HepG2 (cell line): Measurements from ENCODE around the gene CLPSL2. TPM values are rescaled to one million over a fixed set of nuclear protein-coding genes. Genes with fewer than 3 reads are reported as not detected.

Experiments
- ARHGAP35 ChIP-seq: sonication (generic); formaldehyde crosslinking; IDR thresholded peaks from 2 replicates; pipeline ENCODE4 v1.9.0; 2022; ENCODE audit warnings: mild to moderate bottlenecking, inconsistent platforms, moderate library complexity, missing genetic modification reagents, borderline replicate concordance
- ATF7 ChIP-seq, 2 experiments: fragments of 450-650 bp in 1 of 2; sonication (generic) in 1 of 2; formaldehyde crosslinking in 1 of 2; IDR thresholded peaks; 2 replicates each; pipeline versions ENCODE4 v1.4.0 to v1.6.1; 2016 to 2020; ENCODE audit warnings: antibody characterized with exemption in 1 of 2, mild to moderate bottlenecking in 1 of 2, missing genetic modification reagents in 1 of 2
- HDAC2 ChIP-seq: sonication (generic); formaldehyde crosslinking; IDR thresholded peaks from 2 replicates; pipeline ENCODE4 v1.4.0; 2020; ENCODE audit warnings: missing genetic modification reagents
- KLF9 ChIP-seq: IDR thresholded peaks from 2 replicates; pipeline ENCODE4 v1.6.1; 2016; ENCODE audit warnings: low read depth
- MAF1 ChIP-seq: sonication (generic); formaldehyde crosslinking; IDR thresholded peaks from 2 replicates; pipeline ENCODE4 v1.5.0; 2020; ENCODE audit warnings: missing genetic modification reagents, borderline replicate concordance
- MEIS1 ChIP-seq: sonication (generic); formaldehyde crosslinking; IDR thresholded peaks from 2 replicates; pipeline ENCODE4 v1.9.0; 2021; ENCODE audit warnings: mild to moderate bottlenecking, missing genetic modification reagents, moderate library complexity, borderline replicate concordance
- MXD4 ChIP-seq: IDR thresholded peaks from 2 replicates; pipeline ENCODE4 v1.6.1; 2016; ENCODE audit warnings: mild to moderate bottlenecking, missing biosample characterization, missing genetic modification reagents
- NFATC3 ChIP-seq: sonication (generic); formaldehyde crosslinking; IDR thresholded peaks from 2 replicates; pipeline ENCODE4 v1.5.1; 2020; ENCODE audit warnings: mild to moderate bottlenecking, missing genetic modification reagents
- NKX3-1 ChIP-seq: sonication (generic); formaldehyde crosslinking; IDR thresholded peaks from 2 replicates; pipeline ENCODE4 v1.5.0; 2020; ENCODE audit warnings: missing genetic modification reagents
- PAX8 ChIP-seq: sonication (generic); formaldehyde crosslinking; IDR thresholded peaks from 2 replicates; pipeline ENCODE4 v1.8.0; 2022; ENCODE audit warnings: mild to moderate bottlenecking, missing genetic modification reagents, borderline replicate concordance
- PCBP1 ChIP-seq: fragments of 200-400 bp; formaldehyde crosslinking; IDR thresholded peaks from 2 replicates; pipeline ENCODE4 v1.6.1; 2017; ENCODE audit warnings: mild to moderate bottlenecking, low read depth, low read length, borderline replicate concordance
- PITX1 ChIP-seq: sonication (generic); formaldehyde crosslinking; IDR thresholded peaks from 2 replicates; pipeline ENCODE4 v1.5.1; 2020; ENCODE audit warnings: mild to moderate bottlenecking, missing genetic modification reagents
- POLR2AphosphoS2 ChIP-seq: IDR thresholded peaks from 2 replicates; pipeline ENCODE4 v1.6.1; 2011; ENCODE audit warnings: low read depth, low read length, improper control_type of control experiment
- RFX1 ChIP-seq: fragments of 450-650 bp; IDR thresholded peaks from 2 replicates; pipeline ENCODE4 v1.6.1; 2017
- RFX5 ChIP-seq: IDR thresholded peaks from 2 replicates; pipeline ENCODE4 v1.6.1; 2011; ENCODE audit warnings: low read depth, low read length, improper control_type of control experiment
- SNAI1 ChIP-seq: sonication (generic); formaldehyde crosslinking; IDR thresholded peaks from 2 replicates; pipeline ENCODE4 v1.5.0; 2020; ENCODE audit warnings: mild to moderate bottlenecking, missing genetic modification reagents, borderline replicate concordance
- SOX6 ChIP-seq, 2 experiments: fragments of 450-650 bp in 1 of 2; sonication (generic) in 1 of 2; formaldehyde crosslinking in 1 of 2; IDR thresholded peaks; 2 replicates each; pipeline versions ENCODE4 v1.4.0 to v1.6.1; 2017 to 2020; ENCODE audit warnings: antibody characterized with exemption in 1 of 2, mild to moderate bottlenecking in 1 of 2, missing genetic modification reagents in 1 of 2
- SPEN ChIP-seq: sonication (generic); formaldehyde crosslinking; IDR thresholded peaks from 2 replicates; pipeline ENCODE4 v1.5.1; 2020; ENCODE audit warnings: low read depth, mild to moderate bottlenecking, missing genetic modification reagents
- SRSF4 ChIP-seq: fragments of 200-400 bp; formaldehyde crosslinking; IDR thresholded peaks from one replicate; pipeline ENCODE4 v1.6.1; 2018; ENCODE audit warnings: mild to moderate bottlenecking, low read depth, low read length, moderate library complexity; ENCODE audit not compliant: poor library complexity, severe bottlenecking
- TBP ChIP-seq: sonication (generic); formaldehyde crosslinking; IDR thresholded peaks from 2 replicates; pipeline ENCODE4 v1.5.0; 2020; ENCODE audit warnings: missing genetic modification reagents
- WIZ ChIP-seq: sonication (generic); formaldehyde crosslinking; IDR thresholded peaks from 2 replicates; pipeline ENCODE4 v1.5.1; 2020; ENCODE audit warnings: mild to moderate bottlenecking, missing genetic modification reagents
- ZNF460 ChIP-seq: sonication (generic); formaldehyde crosslinking; IDR thresholded peaks from 2 replicates; pipeline ENCODE4 v1.5.1; 2020; ENCODE audit warnings: missing genetic modification reagents, mild to moderate bottlenecking, borderline replicate concordance
- ZNF709 ChIP-seq: sonication (generic); formaldehyde crosslinking; IDR thresholded peaks from 2 replicates; pipeline ENCODE4 v1.5.0; 2020; ENCODE audit warnings: mild to moderate bottlenecking, missing genetic modification reagents
- ZNF841 ChIP-seq: sonication (generic); formaldehyde crosslinking; IDR thresholded peaks from 2 replicates; pipeline ENCODE4 v1.8.1; 2023; ENCODE audit warnings: missing genetic modification reagents, borderline replicate concordance
- ZNF891 ChIP-seq: sonication (generic); formaldehyde crosslinking; IDR thresholded peaks from 2 replicates; pipeline ENCODE4 v1.5.0; 2020; ENCODE audit warnings: mild to moderate bottlenecking, missing genetic modification reagents
- polyA plus RNA-seq, 8 experiments: library from polyadenylated mRNA; depleted of rRNA in 3 of 8; stranded (reverse) in 7 of 8; unstranded in 1 of 8; fragments of >200 nt; fragmentation: Illumina TruSeq in 4 of 8; extraction: Trizol in 4 of 8; gene quantifications; 2 replicates each; pipeline versions ENCODE4 v1.2.1 to v1.2.3, GENCODE V29; 2011 to 2016; ENCODE audit warnings: low read depth in 4 of 8, missing spikeins in 1 of 8, mixed read lengths in 1 of 8; ENCODE audit not compliant: insufficient read depth in 1 of 8
- total RNA-seq, 5 experiments: library from RNA; depleted of rRNA; stranded (reverse); fragments of >200 nt; fragmentation: Illumina TruSeq; extraction: Trizol; gene quantifications; 2 replicates each; pipeline ENCODE4 v1.2.3, GENCODE V29; 2016; ENCODE audit warnings: low read depth in 1 of 5
- TF ChIP-seq, protein P1 (sequence below): sonication (generic); formaldehyde crosslinking; IDR thresholded peaks from 2 replicates; pipeline ENCODE4 v1.4.0; 2020; ENCODE audit warnings: missing genetic modification reagents; ENCODE audit errors: not compliant biosample characterization
- TF ChIP-seq, protein P2 (sequence below): fragments of 450-650 bp; IDR thresholded peaks from 2 replicates; pipeline ENCODE4 v1.6.1; 2017
- TF ChIP-seq, protein P3 (sequence below): sonication (generic); formaldehyde crosslinking; IDR thresholded peaks from 2 replicates; pipeline ENCODE4 v1.5.0; 2020; ENCODE audit warnings: missing genetic modification reagents

CLPSL2 gene
- total and polyA plus RNA-seq, 2 of the 13 experiments (the other 11 are each of a cell fraction or from before 2014, with no cell fraction given): not detected

DNA sequence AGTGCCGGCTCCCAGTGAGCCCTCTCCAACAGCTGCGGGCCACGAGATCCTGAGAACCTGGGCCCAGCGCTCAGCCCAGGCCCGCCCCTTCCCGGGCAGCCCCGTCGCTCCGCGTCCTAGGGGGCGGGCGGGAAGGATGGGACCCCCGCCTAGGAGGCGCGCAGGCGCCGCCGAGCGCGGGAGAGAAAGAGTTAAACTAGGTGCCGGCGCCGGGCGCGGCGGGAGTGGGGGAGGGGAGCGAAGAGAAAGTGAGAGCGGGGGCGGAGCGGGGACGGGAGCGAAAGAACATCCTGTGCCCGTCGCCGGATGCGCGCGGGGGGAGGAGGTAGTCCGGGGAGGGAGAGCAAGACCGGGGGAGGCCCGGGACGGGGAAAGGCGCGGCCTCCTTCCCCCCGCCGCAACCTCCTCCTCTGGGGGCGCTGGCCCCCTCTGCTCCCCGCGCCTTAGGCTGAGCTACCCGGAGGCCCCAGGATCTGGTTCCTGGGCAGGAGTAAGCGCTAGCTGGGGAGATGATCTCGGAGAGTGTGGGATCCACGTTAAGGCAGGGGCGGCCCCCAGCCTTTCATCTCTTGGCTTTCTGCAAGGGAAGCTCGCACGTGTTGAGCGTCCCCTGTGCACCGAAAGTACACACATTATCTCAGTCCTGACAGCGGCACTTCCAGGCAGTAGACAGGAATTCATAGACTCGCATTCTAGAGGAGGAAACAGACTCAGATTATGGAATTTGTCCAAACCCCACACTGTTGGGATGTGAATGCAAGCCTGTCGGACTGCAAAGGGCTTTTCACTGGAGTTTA is 44.5 kb upstream of the CLPSL2 start (continued):
- TF ChIP-seq, protein P1, sequence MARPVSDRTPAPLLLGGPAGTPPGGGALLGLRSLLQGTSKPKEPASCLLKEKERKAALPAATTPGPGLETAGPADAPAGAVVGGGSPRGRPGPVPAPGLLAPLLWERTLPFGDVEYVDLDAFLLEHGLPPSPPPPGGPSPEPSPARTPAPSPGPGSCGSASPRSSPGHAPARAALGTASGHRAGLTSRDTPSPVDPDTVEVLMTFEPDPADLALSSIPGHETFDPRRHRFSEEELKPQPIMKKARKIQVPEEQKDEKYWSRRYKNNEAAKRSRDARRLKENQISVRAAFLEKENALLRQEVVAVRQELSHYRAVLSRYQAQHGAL: no peak
- TF ChIP-seq, protein P2, sequence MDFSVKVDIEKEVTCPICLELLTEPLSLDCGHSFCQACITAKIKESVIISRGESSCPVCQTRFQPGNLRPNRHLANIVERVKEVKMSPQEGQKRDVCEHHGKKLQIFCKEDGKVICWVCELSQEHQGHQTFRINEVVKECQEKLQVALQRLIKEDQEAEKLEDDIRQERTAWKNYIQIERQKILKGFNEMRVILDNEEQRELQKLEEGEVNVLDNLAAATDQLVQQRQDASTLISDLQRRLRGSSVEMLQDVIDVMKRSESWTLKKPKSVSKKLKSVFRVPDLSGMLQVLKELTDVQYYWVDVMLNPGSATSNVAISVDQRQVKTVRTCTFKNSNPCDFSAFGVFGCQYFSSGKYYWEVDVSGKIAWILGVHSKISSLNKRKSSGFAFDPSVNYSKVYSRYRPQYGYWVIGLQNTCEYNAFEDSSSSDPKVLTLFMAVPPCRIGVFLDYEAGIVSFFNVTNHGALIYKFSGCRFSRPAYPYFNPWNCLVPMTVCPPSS: no peak
- TF ChIP-seq PITX1 (CRISPR knock-in tag) (peak; percentile 69; the same call in 1 of the 2 replicates), PCBP1 (no peak), SRSF4 (no peak), POLR2AphosphoS2 (no peak), ZNF841 (CRISPR knock-in tag) (no peak), SPEN (CRISPR knock-in tag) (peak; percentile 88), ATF7 (IDR thresholded peaks at IDR 0.05) (no peak), ATF7 (CRISPR knock-in tag; IDR thresholded peaks at IDR 0.05) (no peak), ZNF709 (peak; percentile 53; the same call in 1 of the 2 replicates), HDAC2 (CRISPR knock-in tag) (peak; percentile 57), MEIS1 (CRISPR knock-in tag) (no peak), RFX1 (no peak), SNAI1 (no peak; the same call in 1 of the 2 replicates), RFX5 (no peak), WIZ (CRISPR knock-in tag) (peak; percentile 74; the same call in 1 of the 2 replicates), NKX3-1 (CRISPR knock-in tag) (no peak; the same call in 1 of the 2 replicates), SOX6 (IDR thresholded peaks at IDR 0.05) (no peak), SOX6 (CRISPR knock-in tag; IDR thresholded peaks at IDR 0.05) (peak; percentile 82), MXD4 (peak; percentile 82), NFATC3 (no peak), MAF1 (CRISPR knock-in tag) (no peak; the same call in 1 of the 2 replicates), ARHGAP35 (CRISPR knock-in tag) (no peak; the same call in 1 of the 2 replicates), ZNF460 (CRISPR knock-in tag) (peak; percentile 61; the same call in 1 of the 2 replicates), TBP (no peak), ZNF891 (CRISPR knock-in tag) (peak; percentile 88; the same call in 1 of the 2 replicates), KLF9 (0 out of 2 replicates have a peak, but pooled peaks have one; percentile 38), PAX8 (CRISPR knock-in tag) (no peak; the same call in 1 of the 2 replicates)
- TF ChIP-seq, protein P3, sequence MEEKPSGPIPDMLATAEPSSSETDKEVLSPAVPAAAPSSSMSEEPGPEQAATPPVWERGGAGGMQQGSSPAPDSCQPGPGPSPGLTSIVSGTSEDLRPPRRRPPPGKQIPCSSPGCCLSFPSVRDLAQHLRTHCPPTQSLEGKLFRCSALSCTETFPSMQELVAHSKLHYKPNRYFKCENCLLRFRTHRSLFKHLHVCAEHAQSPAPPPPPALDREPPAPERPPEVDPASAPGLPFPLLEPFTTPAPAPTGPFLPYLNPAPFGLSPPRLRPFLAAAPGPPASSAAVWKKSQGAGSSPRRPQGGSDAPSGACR (CRISPR knock-in tag): peak; percentile 91; the same call in 1 of the 2 replicates
